ENCODE results near the gene RFXANK.
A peak's percentile ranks its signal among the peaks of the same experiment; 100 is the strongest.

Gene RFXANK

GRCh38 chr19:19179548-19180441 lies 12.3 kb upstream of the RFXANK start:
- peaks cover 0 to 27% of the 10 kb centered on the region in 2 experiments; a peak in 2 of 3 replicates for H3K36me3 ChIP-seq (ENCODE audit: control insufficient read depth in 2 of 2, insufficient read depth in 1 of 2, low read length in 2 of 2)
- TF ChIP-seq ZNF768 (tag by site-specific recombination; IDR thresholded peaks at IDR 0.05) (0 out of 2 replicates have a peak, but pooled peaks have one; percentile 28), ZNF664 (tag by site-specific recombination; IDR thresholded peaks at IDR 0.05) (no peak), ZSCAN4 (tag by site-specific recombination; IDR thresholded peaks at IDR 0.05) (no peak), TRIM28 (IDR thresholded peaks at IDR 0.05; ENCODE audit: borderline replicate concordance, low read length) (peak; percentile 36; the same call in 1 of the 2 replicates), ATF2 (tag by site-specific recombination; IDR thresholded peaks at IDR 0.05; ENCODE audit: low read depth) (no peak)
- no peak overlapping the region for H3K4me3 ChIP-seq (ENCODE audit: low read depth, low read length)
- CTCF ChIA-PET: no interaction called here
- H3K27ac ChIP-seq (ENCODE audit: extremely low read depth, low read depth, low read length): no peak overlapping the region
- H3K4me1 ChIP-seq (ENCODE audit: control insufficient read depth, insufficient read depth, low read length): no peaks in the 10 kb centered on the region
- H3K9me3 ChIP-seq (ENCODE audit: control insufficient read depth, insufficient read depth, low read depth, low read length): no peaks in the 10 kb centered on the region
- POLR2A ChIA-PET: no interaction called here

- peaks cover 0 to 34% of the 10 kb centered on the region in 2 experiments; a peak in 2 of 3 replicates for H3K36me3 ChIP-seq (ENCODE audit: control insufficient read depth in 2 of 2, insufficient read depth in 1 of 2, low read length in 2 of 2)
- ChIA-PET POLR2A (no interaction called here), CTCF (interaction anchor here (0.7 kb wide), 1 partner anchor 672 kb away, joined by 3 read pairs; no protein-coding TSS in a partner anchor)
These were observed 10.5 kb upstream of the RFXANK start for GRCh38 chr19:19181488-19181998.

GRCh38 chr19:19185853-19186740 lies 6.0 kb upstream of the RFXANK start:
- POLR2A ChIA-PET: interaction anchor here (0.6 to 1.0 kb wide), 2 partner anchors 16 to 113 kb away, joined by 3 to 4 read pairs; partner anchors contain the start of gene MEF2B
- Histone ChIP-seq H3K27ac (ENCODE audit: extremely low read depth, low read depth, low read length) (no peak overlapping the region), H3K36me3 (ENCODE audit: control insufficient read depth in 2 of 2, insufficient read depth in 1 of 2, low read length in 2 of 2) (peaks cover 4 to 30% of the 10 kb centered on the region in 2 experiments; a peak in 2 of 3 replicates), H3K4me1 (ENCODE audit: control insufficient read depth, insufficient read depth, low read length) (no peaks in the 10 kb centered on the region), H3K4me3 (ENCODE audit: low read depth, low read length) (no peak overlapping the region), H3K9me3 (ENCODE audit: control insufficient read depth, insufficient read depth, low read depth, low read length) (no peaks in the 10 kb centered on the region)
- CTCF ChIA-PET: interaction anchor here (0.5 to 2.7 kb wide), 7 partner anchors 12 to 768 kb away, joined by 3 to 9 read pairs (median 4); no protein-coding TSS in a partner anchor
- TF ChIP-seq ZSCAN5A (tag by site-specific recombination; IDR thresholded peaks at IDR 0.05) (peak; percentile 60; the same call in 1 of the 2 replicates), ZNF629 (tag by site-specific recombination; IDR thresholded peaks at IDR 0.05) (no peak), ZBTB44 (tag by site-specific recombination; IDR thresholded peaks at IDR 0.05) (no peak), MZF1 (tag by site-specific recombination; IDR thresholded peaks at IDR 0.05; ENCODE audit: borderline replicate concordance) (peak; percentile 15; the same call in 1 of the 2 replicates), CTCF (tag by site-specific recombination; IDR thresholded peaks at IDR 0.05) (peak; percentile 44), HIC1 (tag by site-specific recombination; IDR thresholded peaks at IDR 0.05) (no peak)

More at GRCh38 chr19:19181488-19181998, 10.5 kb upstream of the RFXANK start:
- no peaks in the 10 kb centered on the region for H3K4me1 ChIP-seq (ENCODE audit: control insufficient read depth, insufficient read depth, low read length)
- H3K4me3 ChIP-seq (ENCODE audit: low read depth, low read length): no peak overlapping the region
- no peak overlapping the region for H3K27ac ChIP-seq (ENCODE audit: extremely low read depth, low read depth, low read length)
- H3K9me3 ChIP-seq (ENCODE audit: control insufficient read depth, insufficient read depth, low read depth, low read length): no peaks in the 10 kb centered on the region
- TF ChIP-seq GLI2 (tag by site-specific recombination; IDR thresholded peaks at IDR 0.05; ENCODE audit: borderline replicate concordance, low read depth) (no peak), ZNF423 (tag by site-specific recombination; IDR thresholded peaks at IDR 0.05) (no peak), ZNF311 (tag by site-specific recombination; IDR thresholded peaks at IDR 0.05; ENCODE audit: borderline replicate concordance) (no peak), ZBTB21 (tag by site-specific recombination; IDR thresholded peaks at IDR 0.05) (no peak), PRDM1 (tag by site-specific recombination; IDR thresholded peaks at IDR 0.05) (no peak), WT1 (tag by site-specific recombination; IDR thresholded peaks at IDR 0.05) (no peak), ZSCAN30 (tag by site-specific recombination; IDR thresholded peaks at IDR 0.05) (no peak), MZF1 (tag by site-specific recombination; IDR thresholded peaks at IDR 0.05; ENCODE audit: borderline replicate concordance) (no peak), ZFP41 (tag by site-specific recombination; IDR thresholded peaks at IDR 0.05; ENCODE audit: borderline replicate concordance) (no peak), ZNF580 (tag by site-specific recombination; IDR thresholded peaks at IDR 0.05) (no peak)

Measured in HEK293 (cell line).